GM10266 (cell line): ENCODE measurements around the gene CD53.
A peak's percentile ranks its signal among the peaks of the same experiment; 100 is the strongest.

ENCODE experiments used
- DNase-seq: peaks from one replicate; pipeline ENCODE4 v3.0.0; 2012; ENCODE audit errors: extremely low spot score
- CTCF ChIP-seq: IDR thresholded peaks from 2 replicates; pipeline ENCODE4 v1.5.1; 2012; ENCODE audit warnings: mild to moderate bottlenecking, low read depth; ENCODE audit not compliant: control insufficient read depth, insufficient read depth; ENCODE audit errors: missing control alignments

CD53 gene

GRCh38 chr1:110870721-110871388 is 2.1 kb upstream of the CD53 start:
- no peak for TF ChIP-seq CTCF
- DNase-seq = no peak

- TF ChIP-seq CTCF = no peak
- peak; percentile 29 for DNase-seq
These were observed 593 bp upstream of the CD53 start for GRCh38 chr1:110872366-110872744.

GRCh38 chr1:110873856-110874255 is 908 bp downstream of the CD53 start:
- TF ChIP-seq CTCF = no peak
- no peak for DNase-seq

GRCh38 chr1:110874324-110875215 is 1.6 kb downstream of the CD53 start:
- no peak for DNase-seq
- TF ChIP-seq CTCF = no peak

GRCh38 chr1:110875216-110875731 is 2.3 kb downstream of the CD53 start:
- TF ChIP-seq CTCF = no peak
- peak; percentile 40 for DNase-seq

GRCh38 chr1:110876748-110877341 is 3.9 kb downstream of the CD53 start:
- no peak for TF ChIP-seq CTCF
- DNase-seq = no peak

- no peak for TF ChIP-seq CTCF
- no peak for DNase-seq
These were observed 4.4 kb downstream of the CD53 start for GRCh38 chr1:110877364-110877763.
